NCI-H1417 (cell line): Measurements from ENCODE around the gene GGT1.
"Not testable (repeated sequence)": the region's sequence is repeated elsewhere in the genome, so short reads cannot be mapped to it uniquely, and the experiment has no call there.

Experiments
- DNase-seq, 3 experiments: peaks; one replicate each; lab custom pipeline; 2025; lab: John Stamatoyannopoulos, UW

Gene GGT1

GRCh38 chr22:24584166-24584790, 18.7 kb upstream of the GGT1 start:
- no peak for DNase-seq

GRCh38 chr22:24584871-24585411, 18.1 kb upstream of the GGT1 start:
- no peak for DNase-seq

- no peak for DNase-seq
Measured at GRCh38 chr22:24585461-24585860, 17.5 kb upstream of the GGT1 start.

GRCh38 chr22:24585927-24586546, 17.0 kb upstream of the GGT1 start:
- DNase-seq, result no peak

GRCh38 chr22:24587251-24587650, 15.7 kb upstream of the GGT1 start:
- no peak for DNase-seq

GRCh38 chr22:24587948-24588347, 15.0 kb upstream of the GGT1 start:
- no peak for DNase-seq

- no peak for DNase-seq
Measured at GRCh38 chr22:24588381-24588756, 14.6 kb upstream of the GGT1 start.

- no peak for DNase-seq
Measured at GRCh38 chr22:24588757-24589481, 14.1 kb upstream of the GGT1 start.

GRCh38 chr22:24589518-24590030, 13.4 kb upstream of the GGT1 start:
- no peak for DNase-seq

- DNase-seq, result no peak
Measured at GRCh38 chr22:24590596-24591173, 12.3 kb upstream of the GGT1 start.

GRCh38 chr22:24591286-24591830, 11.6 kb upstream of the GGT1 start:
- DNase-seq, result no peak

GRCh38 chr22:24592058-24592850, 10.7 kb upstream of the GGT1 start:
- no peak for DNase-seq

GRCh38 chr22:24592851-24593558, 10.0 kb upstream of the GGT1 start, which contains the start of gene LRRC75B:
LRRC75B (minus strand) TSS chr22:24593073; CDS start chr22:24593039, 34 bp downstream.
- no peak for DNase-seq

GRCh38 chr22:24593559-24593835, 9.5 kb upstream of the GGT1 start:
- DNase-seq, result not testable (repeated sequence)

GRCh38 chr22:24593836-24594568, 9.0 kb upstream of the GGT1 start:
- no peak for DNase-seq

- no peak for DNase-seq
Measured at GRCh38 chr22:24594569-24595120, 8.3 kb upstream of the GGT1 start.

- no peak for DNase-seq
Measured at GRCh38 chr22:24595228-24595627, 7.8 kb upstream of the GGT1 start.

- no peak for DNase-seq
Measured at GRCh38 chr22:24595863-24596262, 7.1 kb upstream of the GGT1 start.

GRCh38 chr22:24597076-24597475, 5.9 kb upstream of the GGT1 start:
- DNase-seq, result not testable (repeated sequence)

- no peak for DNase-seq
Measured at GRCh38 chr22:24599514-24599913, 3.5 kb upstream of the GGT1 start.
